Upper lobe of left lung (tissue), 6 donors: Measurements from ENCODE around the gene ARF3. TPM values are rescaled to one million over a fixed set of nuclear protein-coding genes. Genes with fewer than 3 reads are reported as not detected.

Source experiments
- ATAC-seq, 2 donors: fragments of 200-7000 bp; cut with Tn5 transposase; one replicate each; pipeline ENCODE4 v1.9.1; 2022; ENCODE audit warnings: mild to moderate bottlenecking in 2 of 2, moderate library complexity in 2 of 2; ENCODE audit not compliant: low FRiP score in 2 of 2
- DNase-seq, 2 donors: peaks; one replicate each; pipeline ENCODE4 v3.0.0-alpha.2; 2019 to 2020
- H3K27ac ChIP-seq, 4 donors: fragments of 200-600 bp; sonication (generic); one replicate each; pipeline ENCODE4 v1.5.1; 2016 to 2019
- H3K27me3 ChIP-seq, 4 donors: fragments of 200-600 bp; sonication (generic); one replicate each; pipeline ENCODE4 v1.5.1; 2017 to 2019
- H3K36me3 ChIP-seq, 4 donors: fragments of 200-600 bp; sonication (generic); one replicate each; pipeline ENCODE4 v1.5.1; 2016 to 2019
- H3K4me1 ChIP-seq, 4 donors: fragments of 200-600 bp; sonication (generic); one replicate each; pipeline ENCODE4 v1.5.1; 2018 to 2019
- H3K4me3 ChIP-seq, 4 donors: fragments of 200-600 bp; sonication (generic); one replicate each; pipeline ENCODE4 v1.5.1; 2017 to 2019; ENCODE audit warnings: mild to moderate bottlenecking in 2 of 4, moderate library complexity in 1 of 4
- H3K9me3 ChIP-seq, 4 donors: fragments of 200-600 bp; sonication (generic); one replicate each; pipeline ENCODE4 v1.5.1; 2018 to 2019
- CTCF ChIP-seq, 6 experiments: fragments of 450-650 bp in 4 of 6; fragments of 200-600 bp in 2 of 6; sonication (generic) in 2 of 6; IDR thresholded peaks; one replicate each; pipeline ENCODE4 v1.5.1; 2016 to 2019; ENCODE audit warnings: antibody characterized with exemption in 6 of 6
- EP300 ChIP-seq, 4 donors: sonication (generic); formaldehyde crosslinking; IDR thresholded peaks; one replicate each; pipeline ENCODE4 v1.5.1; 2017; ENCODE audit warnings: antibody characterized with exemption in 4 of 4, control low read depth in 2 of 4
- POLR2A ChIP-seq, 4 donors: fragments of 450-650 bp; IDR thresholded peaks; one replicate each; pipeline ENCODE4 v1.5.1; 2016 to 2017; ENCODE audit warnings: antibody characterized with exemption in 4 of 4, mild to moderate bottlenecking in 2 of 4
- POLR2AphosphoS5 ChIP-seq, 2 donors: sonication (generic); formaldehyde crosslinking; IDR thresholded peaks; one replicate each; pipeline ENCODE4 v1.5.1; 2017; ENCODE audit warnings: antibody characterized with exemption in 2 of 2
- WGBS, 2 donors: methylation state at CpG; one replicate each; pipeline ENCODE4 v1.1.5; 2017 to 2018; 5-methylcytosine and 5-hydroxymethylcytosine counted together
- total RNA-seq, 6 donors: library from RNA; depleted of rRNA in 4 of 6; stranded (reverse); fragments of >200 nt in 4 of 6; gene quantifications; one replicate each; pipeline versions ENCODE4 v1.1.0 to v1.2.1, GENCODE V29; 2016 to 2021
- donor health status: DM: no; HTN: no; CAD: no; lungs with moderate emphysema.
- donor health status: DM: no; HTN: yes; CAD: no; lungs with severe emphysema.

ARF3 gene
- total RNA-seq, 6 donors from 2014 or later: 67.4 to 178 (median 99.2) TPM

DNA sequence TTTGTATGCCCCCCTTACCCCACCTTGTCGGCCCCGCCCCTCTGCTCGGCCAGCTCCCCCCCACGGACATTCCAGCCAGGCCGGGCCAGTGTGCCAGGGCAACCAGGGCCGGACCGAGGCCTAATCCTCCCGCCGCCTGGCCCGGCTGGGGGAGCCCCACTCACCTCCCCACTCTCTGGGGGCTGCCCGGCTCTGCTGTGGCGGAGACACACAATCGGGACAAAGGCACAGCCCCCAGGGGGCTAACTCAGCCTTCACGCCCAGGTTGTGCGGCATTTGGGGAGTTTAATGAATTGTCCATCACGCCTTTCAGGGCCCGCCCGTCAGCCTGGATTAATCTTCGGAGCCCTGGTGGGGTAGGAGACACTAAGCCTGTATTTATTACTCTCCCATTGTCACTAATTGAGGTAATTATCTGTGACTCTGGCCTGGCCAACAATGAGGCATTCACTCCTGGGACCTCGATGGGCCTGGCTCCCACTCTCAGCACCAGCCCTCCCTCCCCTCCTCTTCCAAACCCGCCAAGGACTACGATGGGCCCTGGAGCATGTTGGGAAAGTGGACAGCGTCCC lies 29.5 kb upstream of the ARF3 start:
- DNase-seq: peak in 1 of 2 donors; percentile 68

GRCh38 chr12:48985901-48986300 lies 28.6 kb upstream of the ARF3 start:
- Histone ChIP-seq H3K9me3 (no peaks in the 10 kb centered on the region), H3K4me1 (peaks cover 6 to 9% (median 8%) of the 10 kb centered on the region in 4 donors), H3K27ac (no peak overlapping the region), H3K36me3 (no peaks in the 10 kb centered on the region), H3K4me3 (no peak overlapping the region), H3K27me3 (peaks cover 0 to 23% (median 5%) of the 10 kb centered on the region in 4 donors)
- ATAC-seq (no peak), DNase-seq (no peak)
- 71 to 74% methylated on average over 2 of the region's 2 CpGs for WGBS, 2 donors
- TF ChIP-seq POLR2A (IDR thresholded peaks at IDR 0.05): no peak
- no peak for TF ChIP-seq EP300 (IDR thresholded peaks at IDR 0.05)
- no peak for TF ChIP-seq POLR2AphosphoS5 (IDR thresholded peaks at IDR 0.05)
- no peak for TF ChIP-seq CTCF (IDR thresholded peaks at IDR 0.05)

More for the DNA sequence above, 29.5 kb upstream of the ARF3 start:
- peaks cover 0 to 14% (median 0%) of the 10 kb centered on the region in 4 donors for H3K27me3 ChIP-seq
- ATAC-seq: no peak
- no peak overlapping the region for H3K4me3 ChIP-seq
- WGBS, 2 donors: 42 to 50% methylated on average over 9 to 18 of the region's 23 CpGs
- H3K36me3 ChIP-seq: no peaks in the 10 kb centered on the region
- H3K9me3 ChIP-seq: no peaks in the 10 kb centered on the region
- H3K4me1 ChIP-seq: no peaks in the 10 kb centered on the region
- H3K27ac ChIP-seq: no peak overlapping the region
- TF ChIP-seq POLR2AphosphoS5 (IDR thresholded peaks at IDR 0.05): no peak
- no peak for TF ChIP-seq CTCF (IDR thresholded peaks at IDR 0.05)

GRCh38 chr12:48985475-48985897 lies 28.2 kb upstream of the ARF3 start:
- DNase-seq (peak in 1 of 2 donors; percentile 45), ATAC-seq (no peak)
- no peaks in the 10 kb centered on the region for H3K36me3 ChIP-seq
- no peak overlapping the region for H3K27ac ChIP-seq
- WGBS, 2 donors: 33 to 57% methylated on average over 5 to 10 of the region's 10 CpGs
- TF ChIP-seq CTCF (IDR thresholded peaks at IDR 0.05): no peak
- TF ChIP-seq POLR2A (IDR thresholded peaks at IDR 0.05): no peak
- no peak for TF ChIP-seq POLR2AphosphoS5 (IDR thresholded peaks at IDR 0.05)
- no peak for TF ChIP-seq EP300 (IDR thresholded peaks at IDR 0.05)
- no peak overlapping the region for H3K4me3 ChIP-seq
- no peaks in the 10 kb centered on the region for H3K9me3 ChIP-seq
- H3K4me1 ChIP-seq: peaks cover 10 to 13% (median 12%) of the 10 kb centered on the region in 4 donors
- H3K27me3 ChIP-seq: peaks cover 0 to 26% (median 9%) of the 10 kb centered on the region in 4 donors

DNA sequence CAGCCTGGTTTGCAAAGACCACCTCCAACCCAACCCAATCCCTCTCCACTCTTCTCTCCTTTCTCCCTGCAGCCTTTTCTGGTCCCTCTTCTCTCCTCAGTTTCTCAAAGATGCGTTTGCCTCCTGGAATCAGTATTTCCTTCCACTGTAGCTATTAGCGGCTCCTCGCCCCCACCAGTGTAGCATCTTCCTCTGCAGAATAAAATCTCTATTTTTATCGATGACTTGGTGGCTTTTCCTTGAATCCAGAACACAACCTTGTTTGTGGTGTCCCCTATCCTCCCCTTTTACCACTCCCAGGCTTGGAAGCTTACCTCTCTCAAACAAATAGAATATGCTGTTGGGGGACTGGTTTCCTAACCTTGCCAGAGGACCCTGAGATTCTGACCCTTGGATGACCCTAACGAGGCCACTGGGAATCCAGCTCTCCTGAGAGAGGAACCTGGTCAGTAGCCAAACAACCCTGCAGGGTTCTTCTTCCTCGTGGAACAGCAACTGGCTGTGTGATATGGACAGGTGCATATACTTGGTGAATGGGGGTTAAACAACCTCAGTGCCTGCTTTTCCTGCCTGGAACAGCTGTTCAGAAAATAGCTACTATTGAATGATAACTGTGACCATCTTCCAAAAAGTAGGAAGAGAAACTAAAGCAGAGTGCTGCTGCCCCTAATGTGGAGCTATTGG lies 25.3 kb upstream of the ARF3 start:
- no peaks in the 10 kb centered on the region for H3K36me3 ChIP-seq
- H3K4me1 ChIP-seq: peaks cover 39 to 42% (median 41%) of the 10 kb centered on the region in 4 donors
- TF ChIP-seq EP300 (IDR thresholded peaks at IDR 0.05) (no peak), CTCF (IDR thresholded peaks at IDR 0.05) (no peak), POLR2A (IDR thresholded peaks at IDR 0.05) (no peak), POLR2AphosphoS5 (IDR thresholded peaks at IDR 0.05) (no peak)
- H3K4me3 ChIP-seq: no peak overlapping the region
- H3K27me3 ChIP-seq: peaks cover 0 to 56% (median 34%) of the 10 kb centered on the region in 4 donors
- DNase-seq: no peak
- 57 to 59% methylated on average over 6 of the region's 6 CpGs for WGBS, 2 donors
- no peak overlapping the region for H3K27ac ChIP-seq
- ATAC-seq: no peak
- no peaks in the 10 kb centered on the region for H3K9me3 ChIP-seq
